ENCODE data around the gene FBN1.

Gene FBN1

GRCh38 chr15:48617619-48618018 is 27.9 kb downstream of the FBN1 start:
- no peak for DNase-seq

GRCh38 chr15:48616216-48616615 is 29.3 kb downstream of the FBN1 start:
- DNase-seq, result no peak

GRCh38 chr15:48614051-48614450 is 31.5 kb downstream of the FBN1 start:
- DNase-seq, result no peak

GRCh38 chr15:48609486-48609885 is 36.0 kb downstream of the FBN1 start:
- no peak for DNase-seq

GRCh38 chr15:48607846-48608245 is 37.7 kb downstream of the FBN1 start:
- DNase-seq, result no peak

- no peak for DNase-seq
Observed at GRCh38 chr15:48604567-48604966, 40.9 kb downstream of the FBN1 start.

GRCh38 chr15:48603922-48604321 is 41.6 kb downstream of the FBN1 start:
- DNase-seq, result no peak

GRCh38 chr15:48603123-48603500 is 42.4 kb downstream of the FBN1 start:
- no peak for DNase-seq

- DNase-seq, result no peak
Observed at GRCh38 chr15:48602358-48603122, 43.0 kb downstream of the FBN1 start.

- DNase-seq, result no peak
Observed at GRCh38 chr15:48601095-48601494, 44.4 kb downstream of the FBN1 start.

- DNase-seq, result no peak
Observed at GRCh38 chr15:48596841-48597240, 48.7 kb downstream of the FBN1 start.

GRCh38 chr15:48596415-48596814 is 49.1 kb downstream of the FBN1 start:
- DNase-seq, result no peak

GRCh38 chr15:48595981-48596380 is 49.5 kb downstream of the FBN1 start:
- no peak for DNase-seq

- no peak for DNase-seq
Observed at GRCh38 chr15:48592933-48593332, 52.6 kb downstream of the FBN1 start.

- DNase-seq, result no peak
Observed at GRCh38 chr15:48592221-48592731, 53.2 kb downstream of the FBN1 start.

GRCh38 chr15:48590723-48591122 is 54.8 kb downstream of the FBN1 start:
- no peak for DNase-seq

GRCh38 chr15:48584812-48585563 is 60.5 kb downstream of the FBN1 start:
- DNase-seq, result no peak

GRCh38 chr15:48584090-48584811 is 61.3 kb downstream of the FBN1 start:
- DNase-seq, result no peak

- no peak for DNase-seq
Observed at GRCh38 chr15:48582452-48583247, 62.9 kb downstream of the FBN1 start.

- DNase-seq, result no peak
Observed at GRCh38 chr15:48581219-48581618, 64.3 kb downstream of the FBN1 start.

GRCh38 chr15:48580736-48581135 is 64.8 kb downstream of the FBN1 start:
- DNase-seq, result no peak

GRCh38 chr15:48579945-48580671 is 65.4 kb downstream of the FBN1 start:
- no peak for DNase-seq
